AG09309 (cell line): ENCODE measurements around the gene USP9X.

Experiments
- DNase-seq: peaks from one replicate; pipeline ENCODE4 v3.0.0-alpha.2; 2010; ENCODE audit warnings: low read depth
- H3K4me3 ChIP-seq: 2 replicates; pipeline ENCODE4 v1.5.1; 2011; ENCODE audit warnings: mild to moderate bottlenecking, low read depth, low read length, moderate library complexity; ENCODE audit not compliant: control insufficient read depth
- CTCF ChIP-seq: IDR thresholded peaks from 2 replicates; pipeline ENCODE4 v1.5.1; 2011; ENCODE audit warnings: mild to moderate bottlenecking, low read depth, low read length, inconsistent platforms; ENCODE audit not compliant: insufficient read depth, control insufficient read depth; ENCODE audit errors: missing control alignments

USP9X gene

DNA sequence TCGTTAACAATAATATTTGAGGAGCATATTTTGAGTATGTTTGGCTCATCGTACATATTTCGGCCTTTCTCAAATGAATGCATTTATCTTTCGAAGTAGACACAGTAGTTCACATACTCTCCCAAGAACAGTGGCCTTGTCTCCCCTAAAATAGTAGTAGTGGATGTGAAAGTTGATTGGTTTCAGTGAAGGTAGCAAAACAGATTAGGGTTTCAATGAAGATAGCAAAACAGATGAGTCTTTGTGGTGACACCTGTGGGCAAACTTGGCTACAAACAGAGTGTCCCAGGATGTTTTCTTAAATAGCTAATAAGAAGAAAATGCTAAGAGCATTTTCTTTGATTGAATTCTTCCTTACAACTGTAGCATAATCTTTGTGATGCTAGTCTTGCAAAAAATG is 67.0 kb downstream of the USP9X start:
- TF ChIP-seq CTCF, result no peak
- DNase-seq, result no peak
- H3K4me3 ChIP-seq, result no peak overlapping the region

- DNase-seq, result no peak
- H3K4me3 ChIP-seq, result no peak overlapping the region
- TF ChIP-seq CTCF, result no peak
Measured at GRCh38 chrX:41153448-41153847, 68.2 kb downstream of the USP9X start.

- H3K4me3 ChIP-seq, result no peak overlapping the region
- TF ChIP-seq CTCF, result no peak
- no peak for DNase-seq
Measured at GRCh38 chrX:41153957-41154356, 68.7 kb downstream of the USP9X start.

DNA sequence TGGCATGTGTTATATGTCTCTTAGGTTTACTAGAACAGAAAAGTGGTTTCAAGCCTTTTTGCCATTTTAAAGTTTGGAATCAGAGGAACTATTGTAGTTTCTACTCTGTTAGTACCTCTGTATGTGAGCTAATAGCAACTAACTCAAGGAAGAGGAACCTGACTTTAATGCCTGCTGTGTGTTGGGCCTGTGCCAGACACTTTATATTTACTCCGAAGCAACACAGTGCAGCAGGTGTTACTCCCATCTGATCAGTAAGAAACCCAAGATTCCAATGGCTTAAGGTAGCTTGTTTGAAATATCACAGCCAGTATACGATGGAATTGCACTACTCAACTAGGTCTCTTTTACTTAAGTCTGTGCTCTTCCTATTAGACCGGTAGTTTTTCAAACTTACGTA is 79.2 kb downstream of the USP9X start:
- no peak for TF ChIP-seq CTCF
- DNase-seq, result no peak

DNA sequence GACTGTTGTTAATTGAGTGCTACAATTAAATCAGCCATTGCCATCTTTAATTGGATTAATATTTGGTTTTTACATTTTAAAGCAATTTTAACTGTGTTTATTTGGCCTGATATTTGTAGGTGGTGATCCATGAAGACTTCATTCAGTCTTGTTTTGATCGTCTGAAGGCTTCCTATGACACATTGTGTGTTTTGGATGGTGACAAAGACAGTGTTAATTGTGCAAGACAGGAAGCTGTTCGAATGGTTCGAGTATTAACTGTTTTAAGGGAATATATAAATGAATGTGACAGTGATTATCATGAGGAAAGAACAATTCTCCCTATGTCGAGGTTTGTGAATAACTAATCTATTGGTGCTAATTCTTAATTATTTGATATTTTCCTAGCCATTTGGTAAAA is 82.6 kb downstream of the USP9X start:
- H3K4me3 ChIP-seq, result no peak overlapping the region
- DNase-seq, result no peak
- no peak for TF ChIP-seq CTCF

More for the DNA sequence above, 79.2 kb downstream of the USP9X start:
- H3K4me3 ChIP-seq, result no peak overlapping the region

DNA sequence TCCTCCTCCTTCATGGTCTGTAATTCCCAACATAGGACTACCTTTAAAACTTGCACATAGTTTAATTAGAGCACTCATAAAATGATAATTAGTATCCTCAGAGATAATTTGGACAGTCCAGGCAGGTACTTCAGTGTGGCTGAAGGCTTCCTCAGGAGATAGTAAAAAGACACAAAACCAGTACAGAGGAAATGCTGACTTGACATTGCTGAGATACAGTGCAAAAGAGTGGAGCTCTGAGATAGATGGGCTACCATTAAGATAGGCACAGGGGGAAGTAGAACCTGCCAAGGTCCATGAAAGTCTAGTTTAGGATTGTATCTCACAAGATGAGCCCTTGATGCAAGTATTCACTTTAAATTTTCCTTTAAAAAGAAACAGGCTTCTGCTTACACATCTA is 91.0 kb downstream of the USP9X start:
- TF ChIP-seq CTCF, result no peak
- DNase-seq, result no peak
- H3K4me3 ChIP-seq, result no peak overlapping the region

DNA sequence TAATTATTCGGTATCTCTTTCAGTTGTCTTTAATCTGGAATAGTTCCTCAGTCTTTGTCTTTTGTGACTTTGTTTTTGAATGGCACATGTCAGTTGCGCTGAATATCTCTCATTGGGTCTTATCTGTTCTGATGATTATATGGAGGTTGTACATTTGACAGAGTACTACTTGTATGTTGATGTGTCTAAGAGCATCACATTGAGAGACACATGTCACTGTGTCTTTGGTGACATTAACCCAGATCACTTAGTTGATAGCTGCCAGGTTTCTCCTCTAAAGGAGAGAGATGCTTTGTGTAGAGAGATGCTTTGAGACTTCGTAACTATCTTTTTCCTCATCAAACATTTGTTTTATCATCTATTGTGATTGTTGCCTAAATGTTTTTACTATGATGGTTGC is 92.1 kb downstream of the USP9X start:
- H3K4me3 ChIP-seq, result no peak overlapping the region
- no peak for TF ChIP-seq CTCF
- DNase-seq, result no peak
